Activated CD4-positive, alpha-beta memory T cell treated with anti-CD3 and anti-CD28 coated beads, Interleukin-2, amount 10 ng/mL, durations not matched to agents 7 days and 5 days (primary cell): ENCODE measurements around the gene CEBPB. TPM values are rescaled to one million over a fixed set of nuclear protein-coding genes. Genes with fewer than 3 reads are reported as not detected.
"Not testable (repeated sequence)": the region's sequence is repeated elsewhere in the genome, so short reads cannot be mapped to it uniquely, and the experiment has no call there.

Source experiments
- CTCF ChIA-PET: fragments of 350-600 bp; sonication (Branson Sonifier 250); formaldehyde crosslinking; loops from one replicate; lab custom pipeline; 2021; ENCODE audit warnings: antibody characterized with exemption, inconsistent platforms; lab: Charles Lee
- POLR2A ChIA-PET: fragments of 350-600 bp; sonication (Branson Sonifier 250); formaldehyde crosslinking; loops from one replicate; lab custom pipeline; 2021; ENCODE audit warnings: antibody characterized with exemption; lab: Charles Lee
- DNase-seq: peaks from one replicate; pipeline ENCODE4 v3.0.0-alpha.2; 2020
- H3K27ac Mint-ChIP-seq: one replicate; pipeline ENCODE4 v1.8.0; 2021; ENCODE audit warnings: mild to moderate bottlenecking, mixed read lengths
- H3K27me3 Mint-ChIP-seq: one replicate; pipeline ENCODE4 v1.8.0; 2021; ENCODE audit warnings: mixed read lengths
- H3K36me3 Mint-ChIP-seq: one replicate; pipeline ENCODE4 v1.8.0; 2021; ENCODE audit warnings: low read depth, mixed read lengths
- H3K4me1 Mint-ChIP-seq: one replicate; pipeline ENCODE4 v1.8.0; 2021; ENCODE audit warnings: mixed read lengths
- H3K4me3 Mint-ChIP-seq: one replicate; pipeline ENCODE4 v1.8.0; 2021; ENCODE audit warnings: mild to moderate bottlenecking, mixed read lengths
- H3K9me3 Mint-ChIP-seq: one replicate; pipeline ENCODE4 v1.8.0; 2021; ENCODE audit warnings: mixed read lengths
- total RNA-seq, 2 experiments: library from RNA; stranded (reverse); gene quantifications; one replicate each; pipeline ENCODE4 v1.2.3, GENCODE V29; 2021

Gene CEBPB
- total RNA-seq, 2 experiments from 2014 or later = 36.5 to 37.5 TPM

GRCh38 chr20:50197463-50198179, 7.0 kb downstream of the CEBPB start:
- peaks cover 17% of the 10 kb centered on the region for H3K36me3 Mint-ChIP-seq
- H3K27ac Mint-ChIP-seq = no peak overlapping the region
- H3K4me3 Mint-ChIP-seq = no peak overlapping the region
- no peak for DNase-seq
- peaks cover 29% of the 10 kb centered on the region for H3K4me1 Mint-ChIP-seq
- no peaks in the 10 kb centered on the region for H3K27me3 Mint-ChIP-seq
- peaks cover 2% of the 10 kb centered on the region for H3K9me3 Mint-ChIP-seq
- ChIA-PET CTCF (no interaction called here), POLR2A (interaction anchor here (0.6 kb wide), 1 partner anchor 655 kb away, joined by 3 read pairs; no protein-coding TSS in a partner anchor)

DNA sequence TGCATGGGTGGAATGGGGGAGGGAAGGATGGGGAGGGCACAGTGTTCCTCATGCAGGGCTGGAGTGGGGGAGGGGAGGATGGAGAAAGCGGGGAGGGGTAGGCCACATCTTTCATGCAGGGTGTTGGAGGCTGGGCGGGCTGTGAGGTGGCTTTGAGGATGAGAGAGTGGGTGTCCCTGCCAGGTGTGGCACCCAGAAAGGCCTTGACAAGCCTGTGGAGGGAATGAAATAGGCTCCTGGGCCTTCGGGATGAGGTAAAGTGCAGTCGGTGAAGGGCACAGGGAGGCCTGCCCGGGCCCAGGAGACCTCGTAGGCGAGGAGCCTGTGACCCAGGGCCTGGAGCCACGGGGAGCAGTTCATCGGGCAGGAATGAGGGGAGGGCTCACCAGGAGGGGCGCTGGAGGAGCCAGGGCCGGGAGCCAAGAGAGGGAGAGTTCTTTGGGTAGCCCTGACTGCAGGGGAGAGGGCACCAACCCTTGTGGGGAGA, 7.6 kb downstream of the CEBPB start:
- DNase-seq = no peak
- peaks cover 11% of the 10 kb centered on the region for H3K36me3 Mint-ChIP-seq
- peaks cover 2% of the 10 kb centered on the region for H3K9me3 Mint-ChIP-seq
- H3K27ac Mint-ChIP-seq = no peak overlapping the region
- peaks cover 25% of the 10 kb centered on the region for H3K4me1 Mint-ChIP-seq
- H3K27me3 Mint-ChIP-seq = no peaks in the 10 kb centered on the region
- ChIA-PET POLR2A (no interaction called here), CTCF (no interaction called here)
- no peak overlapping the region for H3K4me3 Mint-ChIP-seq

GRCh38 chr20:50198716-50199115, 8.1 kb downstream of the CEBPB start:
- ChIA-PET CTCF (no interaction called here), POLR2A (no interaction called here)
- Mint-ChIP-seq H3K36me3 (peaks cover 8% of the 10 kb centered on the region), H3K4me3 (no peak overlapping the region), H3K27me3 (peaks cover 3% of the 10 kb centered on the region), H3K27ac (no peak overlapping the region), H3K9me3 (peaks cover 2% of the 10 kb centered on the region), H3K4me1 (peaks cover 20% of the 10 kb centered on the region)
- no peak for DNase-seq

- ChIA-PET POLR2A (no interaction called here), CTCF (interaction anchor here (0.7 to 1.4 kb wide), 2 partner anchors 21 to 46 kb away, joined by 3 read pairs; no protein-coding TSS in a partner anchor)
- H3K36me3 Mint-ChIP-seq = peaks cover 6% of the 10 kb centered on the region
- H3K27me3 Mint-ChIP-seq = peaks cover 9% of the 10 kb centered on the region
- peaks cover 7% of the 10 kb centered on the region for H3K9me3 Mint-ChIP-seq
- peaks cover 12% of the 10 kb centered on the region for H3K4me1 Mint-ChIP-seq
- H3K4me3 Mint-ChIP-seq = no peak overlapping the region
- no peak overlapping the region for H3K27ac Mint-ChIP-seq
- DNase-seq = no peak
Measured at GRCh38 chr20:50199703-50200102, 9.1 kb downstream of the CEBPB start.

DNA sequence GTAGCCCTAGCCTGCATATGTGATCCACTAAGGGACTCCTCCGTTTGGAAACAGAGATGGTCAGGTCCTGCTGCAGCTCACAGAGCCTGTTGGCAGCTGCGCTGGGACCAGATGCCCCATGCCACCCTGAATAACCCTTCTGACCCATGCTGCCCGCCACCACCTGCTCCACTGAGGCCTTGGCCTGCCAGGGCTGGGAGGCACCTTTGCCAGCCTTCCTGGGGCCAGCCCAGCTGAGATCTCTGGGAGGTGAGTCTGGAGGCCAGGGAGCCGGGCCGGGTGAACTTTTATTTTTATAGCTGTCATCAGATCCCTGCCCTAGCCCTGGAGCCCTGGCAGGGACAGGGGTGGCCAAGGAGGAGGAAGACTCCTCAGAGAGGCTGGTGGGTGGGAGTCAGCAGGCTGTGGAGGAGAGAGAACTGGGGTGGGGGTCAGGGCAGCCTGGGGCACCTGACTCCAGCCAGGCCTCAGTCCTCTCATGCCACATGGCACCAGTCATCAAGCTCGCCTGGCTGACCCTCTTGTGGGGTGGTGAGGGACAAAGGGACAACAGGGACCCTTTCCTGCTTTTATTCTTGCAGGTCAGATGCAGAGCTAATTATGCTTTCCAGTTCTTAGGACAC, 10.0 kb downstream of the CEBPB start:
- H3K4me1 Mint-ChIP-seq = peaks cover 5% of the 10 kb centered on the region
- peaks cover 8% of the 10 kb centered on the region for H3K9me3 Mint-ChIP-seq
- peaks cover 3% of the 10 kb centered on the region for H3K36me3 Mint-ChIP-seq
- ChIA-PET CTCF (interaction anchor here (0.6 to 1.4 kb wide), 3 partner anchors 22 to 282 kb away, joined by 3 to 4 read pairs (median 3); no protein-coding TSS in a partner anchor), POLR2A (no interaction called here)
- DNase-seq = no peak
- H3K4me3 Mint-ChIP-seq = no peak overlapping the region
- H3K27me3 Mint-ChIP-seq = peaks cover 9% of the 10 kb centered on the region
- no peak overlapping the region for H3K27ac Mint-ChIP-seq

- CTCF ChIA-PET = interaction anchor here (0.6 to 1.1 kb wide), 2 partner anchors 81 to 281 kb away, joined by 3 to 4 read pairs; no protein-coding TSS in a partner anchor
- H3K4me3 Mint-ChIP-seq, H3K27ac Mint-ChIP-seq, H3K4me1 Mint-ChIP-seq, DNase-seq, H3K9me3 Mint-ChIP-seq, H3K36me3 Mint-ChIP-seq: not testable (repeated sequence)
- H3K27me3 Mint-ChIP-seq = peaks cover 12% of the 10 kb centered on the region
- POLR2A ChIA-PET = interaction anchor here (1.5 kb wide), 1 partner anchor 10 kb away, joined by 6 read pairs; no protein-coding TSS in a partner anchor
Measured at GRCh38 chr20:50201710-50202109, 11.1 kb downstream of the CEBPB start.

- Mint-ChIP-seq H3K27me3 (peaks cover 15% of the 10 kb centered on the region), H3K27ac (no peak overlapping the region), H3K9me3 (peaks cover 8% of the 10 kb centered on the region), H3K4me1 (peaks cover 10% of the 10 kb centered on the region), H3K36me3 (peaks cover 3% of the 10 kb centered on the region), H3K4me3 (no peak overlapping the region)
- POLR2A ChIA-PET = interaction anchor here (1.5 kb wide), 1 partner anchor 11 kb away, joined by 6 read pairs; no protein-coding TSS in a partner anchor
- CTCF ChIA-PET = interaction anchor here (1.2 kb wide), 1 partner anchor 20 kb away, joined by 4 read pairs; no protein-coding TSS in a partner anchor
- no peak for DNase-seq
Measured at GRCh38 chr20:50202677-50203076, 12.0 kb downstream of the CEBPB start.

GRCh38 chr20:50203951-50204937, 13.6 kb downstream of the CEBPB start:
- CTCF ChIA-PET = interaction anchor here (1.2 kb wide), 1 partner anchor 22 kb away, joined by 4 read pairs; no protein-coding TSS in a partner anchor
- Mint-ChIP-seq H3K36me3 (peaks cover 3% of the 10 kb centered on the region), H3K9me3 (peaks cover 8% of the 10 kb centered on the region), H3K27ac (no peak overlapping the region), H3K4me3 (no peak overlapping the region), H3K27me3 (peaks cover 15% of the 10 kb centered on the region), H3K4me1 (peaks cover 10% of the 10 kb centered on the region)
- DNase-seq = no peak
- POLR2A ChIA-PET = no interaction called here

- Mint-ChIP-seq H3K27me3 (peaks cover 15% of the 10 kb centered on the region), H3K36me3 (peaks cover 3% of the 10 kb centered on the region), H3K27ac (no peak overlapping the region), H3K4me1 (peaks cover 19% of the 10 kb centered on the region), H3K4me3 (no peak overlapping the region), H3K9me3 (peaks cover 6% of the 10 kb centered on the region)
- CTCF ChIA-PET = no interaction called here
- DNase-seq = no peak
- POLR2A ChIA-PET = no interaction called here
Measured at GRCh38 chr20:50207026-50207425, 16.4 kb downstream of the CEBPB start.

- no peak overlapping the region for H3K27ac Mint-ChIP-seq
- CTCF ChIA-PET = no interaction called here
- peaks cover 6% of the 10 kb centered on the region for H3K9me3 Mint-ChIP-seq
- H3K4me1 Mint-ChIP-seq = peaks cover 20% of the 10 kb centered on the region
- peaks cover 3% of the 10 kb centered on the region for H3K36me3 Mint-ChIP-seq
- POLR2A ChIA-PET = interaction anchor here (1.6 kb wide), 1 partner anchor 17 kb away, joined by 4 read pairs; the partner anchor contains the start of gene CEBPB
- no peak for DNase-seq
- peaks cover 15% of the 10 kb centered on the region for H3K27me3 Mint-ChIP-seq
- no peak overlapping the region for H3K4me3 Mint-ChIP-seq
Measured at GRCh38 chr20:50208085-50208491, 17.5 kb downstream of the CEBPB start.

DNA sequence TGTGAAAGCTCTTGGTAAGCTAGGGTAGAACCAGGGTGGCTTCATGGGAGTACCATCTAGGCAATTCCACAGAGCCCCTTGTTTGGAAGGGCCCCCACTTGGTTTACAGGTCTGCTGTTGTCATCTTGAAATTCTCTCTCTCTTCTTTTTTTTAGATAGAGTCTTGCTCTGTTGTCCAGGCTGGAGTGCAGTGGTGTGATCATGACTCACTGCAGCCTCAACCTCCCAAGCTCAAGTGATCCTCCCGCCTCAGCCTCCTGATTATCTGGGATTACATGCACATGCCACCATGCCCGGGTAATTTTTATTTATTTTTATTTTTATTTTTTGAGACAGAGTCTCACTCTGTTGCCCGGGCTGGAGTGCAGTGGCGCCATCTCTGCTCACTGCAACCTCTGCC, 18.2 kb downstream of the CEBPB start:
- CTCF ChIA-PET, H3K9me3 Mint-ChIP-seq, DNase-seq, H3K27ac Mint-ChIP-seq, H3K36me3 Mint-ChIP-seq, H3K4me3 Mint-ChIP-seq: not testable (repeated sequence)
- POLR2A ChIA-PET = interaction anchor here (1.6 kb wide), 1 partner anchor 18 kb away, joined by 4 read pairs; the partner anchor contains the start of gene CEBPB
- H3K4me1 Mint-ChIP-seq = peaks cover 27% of the 10 kb centered on the region
- H3K27me3 Mint-ChIP-seq = peaks cover 14% of the 10 kb centered on the region

- H3K4me1 Mint-ChIP-seq = peaks cover 33% of the 10 kb centered on the region
- POLR2A ChIA-PET = interaction anchor here (0.6 kb wide), 1 partner anchor 15 kb away, joined by 3 read pairs; no protein-coding TSS in a partner anchor
Measured at GRCh38 chr20:50210066-50210619, 19.5 kb downstream of the CEBPB start.

More at GRCh38 chr20:50210066-50210619, 19.5 kb downstream of the CEBPB start:
- H3K27ac Mint-ChIP-seq = no peak overlapping the region
- H3K27me3 Mint-ChIP-seq = peaks cover 16% of the 10 kb centered on the region
- no peaks in the 10 kb centered on the region for H3K36me3 Mint-ChIP-seq
- DNase-seq = no peak
- CTCF ChIA-PET = no interaction called here
- no peaks in the 10 kb centered on the region for H3K9me3 Mint-ChIP-seq
- H3K4me3 Mint-ChIP-seq = no peak overlapping the region
